Right atrium auricular region (tissue), 2 donors: Measurements from ENCODE around the gene FAM13C. TPM values are rescaled to one million over a fixed set of nuclear protein-coding genes. Genes with fewer than 3 reads are reported as not detected.
"Not testable (repeated sequence)": the region's sequence is repeated elsewhere in the genome, so short reads cannot be mapped to it uniquely, and the experiment has no call there.

Experiments
- DNase-seq: peaks from one replicate; pipeline ENCODE4 v3.0.0-alpha.2; 2019; ENCODE audit warnings: low spot score
- H3K27ac ChIP-seq, 2 donors: fragments of 200-600 bp; sonication (generic); 1 replicate in 1 of 2; 2 replicates in 1 of 2; pipeline ENCODE4 v1.5.1; 2016 to 2019
- H3K27me3 ChIP-seq, 2 donors: fragments of 200-600 bp; sonication (generic); one replicate each; pipeline versions ENCODE4 v1.5.1 to v1.6.0; 2017 to 2019
- H3K36me3 ChIP-seq: fragments of 200-600 bp; sonication (generic); one replicate; pipeline ENCODE4 v1.5.1; 2016
- H3K4me1 ChIP-seq, 2 donors: fragments of 200-600 bp; sonication (generic); one replicate each; pipeline versions ENCODE4 v1.5.1 to v1.6.0; 2017 to 2019
- H3K4me3 ChIP-seq, 2 donors: fragments of 200-600 bp; sonication (generic); 1 replicate in 1 of 2; 2 replicates in 1 of 2; pipeline ENCODE4 v1.5.1; 2017 to 2019; ENCODE audit warnings: mild to moderate bottlenecking in 1 of 2, moderate library complexity in 1 of 2
- H3K9me3 ChIP-seq, 2 donors: fragments of 200-600 bp; sonication (generic); one replicate each; pipeline ENCODE4 v1.5.1; 2019
- CTCF ChIP-seq, 2 donors: fragments of 200-600 bp; sonication (generic); IDR thresholded peaks; one replicate each; pipeline ENCODE4 v1.5.1; 2019; ENCODE audit warnings: antibody characterized with exemption in 2 of 2
- total RNA-seq, 2 donors: library from RNA; depleted of rRNA; stranded (reverse); fragments of >200 nt; gene quantifications; one replicate each; pipeline ENCODE4 v1.1.0, GENCODE V29; 2016

Gene FAM13C
- total RNA-seq, 2 donors from 2014 or later: 3.8 to 4.4 TPM

- DNase-seq: no peak
- no peaks in the 10 kb centered on the region for H3K4me1 ChIP-seq
- H3K9me3 ChIP-seq: no peaks in the 10 kb centered on the region
- no peaks in the 10 kb centered on the region for H3K27me3 ChIP-seq
- no peak overlapping the region for H3K4me3 ChIP-seq
- TF ChIP-seq CTCF (IDR thresholded peaks at IDR 0.05): peak; percentile 56 to 74
- H3K27ac ChIP-seq: no peak overlapping the region
- H3K36me3 ChIP-seq: no peaks in the 10 kb centered on the region
Measured at GRCh38 chr10:59240582-59241183, 121.7 kb downstream of the FAM13C start.

GRCh38 chr10:59239108-59239507 is 123.2 kb downstream of the FAM13C start:
- not testable (repeated sequence) for H3K27ac ChIP-seq, H3K36me3 ChIP-seq, H3K4me3 ChIP-seq, H3K27me3 ChIP-seq, H3K9me3 ChIP-seq, H3K4me1 ChIP-seq, DNase-seq

GRCh38 chr10:59237775-59238174 is 124.6 kb downstream of the FAM13C start:
- H3K4me1 ChIP-seq: no peaks in the 10 kb centered on the region
- no peak for DNase-seq
- H3K27me3 ChIP-seq: no peaks in the 10 kb centered on the region
- H3K36me3 ChIP-seq: no peaks in the 10 kb centered on the region
- no peak for TF ChIP-seq CTCF (IDR thresholded peaks at IDR 0.05)
- no peak overlapping the region for H3K27ac ChIP-seq
- H3K4me3 ChIP-seq: no peak overlapping the region
- H3K9me3 ChIP-seq: no peaks in the 10 kb centered on the region

GRCh38 chr10:59236064-59236697 is 126.2 kb downstream of the FAM13C start:
- no peak for DNase-seq
- Histone ChIP-seq H3K9me3 (no peaks in the 10 kb centered on the region), H3K4me3 (no peak overlapping the region)

GRCh38 chr10:59234816-59235429 is 127.4 kb downstream of the FAM13C start:
- no peaks in the 10 kb centered on the region for H3K27me3 ChIP-seq

More at GRCh38 chr10:59236064-59236697, 126.2 kb downstream of the FAM13C start:
- no peak overlapping the region for H3K27ac ChIP-seq
- H3K36me3 ChIP-seq: no peaks in the 10 kb centered on the region
- H3K27me3 ChIP-seq: no peaks in the 10 kb centered on the region
- H3K4me1 ChIP-seq: no peaks in the 10 kb centered on the region
- no peak for TF ChIP-seq CTCF (IDR thresholded peaks at IDR 0.05)

More at GRCh38 chr10:59234816-59235429, 127.4 kb downstream of the FAM13C start:
- DNase-seq: no peak
- Histone ChIP-seq H3K4me3 (no peak overlapping the region), H3K27ac (no peak overlapping the region), H3K36me3 (no peaks in the 10 kb centered on the region), H3K9me3 (no peaks in the 10 kb centered on the region), H3K4me1 (no peaks in the 10 kb centered on the region)
- peak; percentile 29 to 65 for TF ChIP-seq CTCF (IDR thresholded peaks at IDR 0.05)
